ENCODE data around the gene PSME3IP1.

DNA sequence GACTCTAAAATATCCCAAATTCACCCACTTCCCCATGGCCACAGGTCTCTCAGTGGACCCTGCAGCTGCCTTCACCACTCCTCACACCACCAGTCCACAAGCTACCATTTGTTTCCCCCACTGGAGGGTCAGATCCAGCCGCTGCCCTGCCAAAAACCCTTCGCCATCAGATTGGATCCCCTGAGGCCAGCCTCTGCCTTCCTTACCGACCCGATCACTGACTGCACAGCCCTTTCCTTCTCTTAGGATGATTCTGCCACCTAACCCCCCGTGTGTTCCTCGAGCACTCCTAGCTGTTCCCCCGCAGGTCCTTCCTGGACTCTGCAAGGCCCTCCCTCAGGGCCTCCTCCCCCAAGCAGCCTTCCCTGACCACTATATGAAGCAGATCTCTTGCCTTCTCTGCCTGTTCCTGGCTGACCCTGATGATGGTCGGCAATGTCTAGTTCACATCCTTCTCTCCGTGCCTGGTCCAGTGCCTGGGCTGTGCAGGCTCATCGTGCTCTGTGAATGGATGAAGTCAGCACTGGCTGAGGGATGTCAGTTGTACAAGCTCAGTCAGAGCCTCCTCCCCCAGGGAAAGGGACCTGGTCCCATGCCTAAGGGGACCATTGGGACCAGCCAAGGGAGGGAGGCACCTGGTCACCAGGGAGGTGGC, 47.4 kb downstream of the PSME3IP1 start:
- TF ChIP-seq, protein P1, sequence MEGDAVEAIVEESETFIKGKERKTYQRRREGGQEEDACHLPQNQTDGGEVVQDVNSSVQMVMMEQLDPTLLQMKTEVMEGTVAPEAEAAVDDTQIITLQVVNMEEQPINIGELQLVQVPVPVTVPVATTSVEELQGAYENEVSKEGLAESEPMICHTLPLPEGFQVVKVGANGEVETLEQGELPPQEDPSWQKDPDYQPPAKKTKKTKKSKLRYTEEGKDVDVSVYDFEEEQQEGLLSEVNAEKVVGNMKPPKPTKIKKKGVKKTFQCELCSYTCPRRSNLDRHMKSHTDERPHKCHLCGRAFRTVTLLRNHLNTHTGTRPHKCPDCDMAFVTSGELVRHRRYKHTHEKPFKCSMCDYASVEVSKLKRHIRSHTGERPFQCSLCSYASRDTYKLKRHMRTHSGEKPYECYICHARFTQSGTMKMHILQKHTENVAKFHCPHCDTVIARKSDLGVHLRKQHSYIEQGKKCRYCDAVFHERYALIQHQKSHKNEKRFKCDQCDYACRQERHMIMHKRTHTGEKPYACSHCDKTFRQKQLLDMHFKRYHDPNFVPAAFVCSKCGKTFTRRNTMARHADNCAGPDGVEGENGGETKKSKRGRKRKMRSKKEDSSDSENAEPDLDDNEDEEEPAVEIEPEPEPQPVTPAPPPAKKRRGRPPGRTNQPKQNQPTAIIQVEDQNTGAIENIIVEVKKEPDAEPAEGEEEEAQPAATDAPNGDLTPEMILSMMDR (IDR thresholded peaks at IDR 0.05), result no peak
- no peak for TF ChIP-seq POLR2AphosphoS5 (IDR thresholded peaks at IDR 0.05)
- no peak for TF ChIP-seq POLR2A (IDR thresholded peaks at IDR 0.05)
